Measurements from ENCODE around the gene SLC16A13.
A peak's percentile ranks its signal among the peaks of the same experiment; 100 is the strongest.
"Not testable (repeated sequence)": the region's sequence is repeated elsewhere in the genome, so short reads cannot be mapped to it uniquely, and the experiment has no call there.

The SLC16A13 gene

GRCh38 chr17:7035591-7036368 is at the start of gene SLC16A13:
SLC16A13 (plus strand) TSS chr17:7036015; CDS start chr17:7036383, 368 bp downstream.
- H3K4me3 ChIP-seq (ENCODE audit: control insufficient read depth, low read depth, low read length): peak within 1 kb of the TSS; percentile 79
- TF ChIP-seq CTCF (conservative IDR thresholded peaks at IDR 0.05; ENCODE audit: control insufficient read depth, insufficient read depth, low read depth, low read length): no peak
- DNase-seq (ENCODE audit: low read depth): peak; percentile 92

GRCh38 chr17:6986676-6987075 is 49.1 kb upstream of the SLC16A13 start:
- no peak overlapping the region for H3K4me3 ChIP-seq (ENCODE audit: control insufficient read depth, low read depth, low read length)
- DNase-seq (ENCODE audit: low read depth): no peak
- TF ChIP-seq CTCF (conservative IDR thresholded peaks at IDR 0.05; ENCODE audit: control insufficient read depth, insufficient read depth, low read depth, low read length): no peak

GRCh38 chr17:6989779-6990178 is 46.0 kb upstream of the SLC16A13 start:
- DNase-seq (ENCODE audit: low read depth): no peak
- H3K4me3 ChIP-seq (ENCODE audit: control insufficient read depth, low read depth, low read length): no peak overlapping the region
- no peak for TF ChIP-seq CTCF (conservative IDR thresholded peaks at IDR 0.05; ENCODE audit: control insufficient read depth, insufficient read depth, low read depth, low read length)

GRCh38 chr17:6993613-6994056 is 42.2 kb upstream of the SLC16A13 start:
- not testable (repeated sequence) for DNase-seq (ENCODE audit: low read depth); H3K4me3 ChIP-seq (ENCODE audit: control insufficient read depth, low read depth, low read length)

- DNase-seq (ENCODE audit: low read depth): no peak
- no peak overlapping the region for H3K4me3 ChIP-seq (ENCODE audit: control insufficient read depth, low read depth, low read length)
- no peak for TF ChIP-seq CTCF (conservative IDR thresholded peaks at IDR 0.05; ENCODE audit: control insufficient read depth, insufficient read depth, low read depth, low read length)
Observed at GRCh38 chr17:6994118-6994598, 41.7 kb upstream of the SLC16A13 start.

- no peak for TF ChIP-seq CTCF (conservative IDR thresholded peaks at IDR 0.05; ENCODE audit: control insufficient read depth, insufficient read depth, low read depth, low read length)
- H3K4me3 ChIP-seq (ENCODE audit: control insufficient read depth, low read depth, low read length): no peak overlapping the region
- DNase-seq (ENCODE audit: low read depth): no peak
Observed at GRCh38 chr17:6994666-6995256, 41.1 kb upstream of the SLC16A13 start.

- H3K4me3 ChIP-seq (ENCODE audit: control insufficient read depth, low read depth, low read length): peak within 1 kb of the TSS; percentile 16
- DNase-seq (ENCODE audit: low read depth): no peak
- TF ChIP-seq CTCF (conservative IDR thresholded peaks at IDR 0.05; ENCODE audit: control insufficient read depth, insufficient read depth, low read depth, low read length): no peak
Observed at GRCh38 chr17:6995500-6996255, 40.1 kb upstream of the SLC16A13 start, which contains the start of gene ALOX12. ALOX12 (plus strand) TSS chr17:6996049; CDS start chr17:6996118, 69 bp downstream.
